Osteoblast (primary cell): ENCODE results near the gene SNRNP40. TPM values are rescaled to one million over a fixed set of nuclear protein-coding genes. Genes with fewer than 3 reads are reported as not detected.

ENCODE experiments used
- DNase-seq: peaks from one replicate; pipeline ENCODE4 v3.0.0; 2011; ENCODE audit warnings: low spot score, mixed read lengths; ENCODE audit not compliant: insufficient read length; ENCODE audit errors: missing footprints
- H2AFZ ChIP-seq: 2 replicates; pipeline ENCODE4 v1.6.0; 2011; ENCODE audit warnings: mild to moderate bottlenecking, low read length
- H3K27ac ChIP-seq: 2 replicates; pipeline ENCODE4 v1.5.1; 2011; ENCODE audit warnings: mild to moderate bottlenecking, low read depth, low read length, moderate library complexity
- H3K27me3 ChIP-seq: 2 replicates; pipeline ENCODE4 v1.6.0; 2012; ENCODE audit warnings: mild to moderate bottlenecking, control low read depth, inconsistent platforms, low read length, moderate library complexity; ENCODE audit not compliant: insufficient read depth
- H3K36me3 ChIP-seq: 2 replicates; pipeline ENCODE4 v1.5.1; 2011; ENCODE audit warnings: mild to moderate bottlenecking, low read length, control low read depth, moderate library complexity; ENCODE audit not compliant: insufficient read depth
- H3K4me1 ChIP-seq: 2 replicates; pipeline ENCODE4 v1.5.1; 2011; ENCODE audit warnings: mild to moderate bottlenecking, low read length, control low read depth, moderate library complexity; ENCODE audit not compliant: insufficient read depth
- H3K4me2 ChIP-seq: 2 replicates; pipeline ENCODE4 v1.6.0; 2011; ENCODE audit warnings: mild to moderate bottlenecking, low read length; ENCODE audit not compliant: insufficient read depth
- H3K4me3 ChIP-seq: fragments of 200-600 bp; sonication (generic); 3 replicates; pipeline ENCODE4 v1.5.1; 2012; ENCODE audit warnings: mild to moderate bottlenecking, low read length, inconsistent platforms; ENCODE audit not compliant: insufficient read depth
- H3K79me2 ChIP-seq: 2 replicates; pipeline ENCODE4 v1.6.0; 2012; ENCODE audit warnings: mild to moderate bottlenecking, low read length, control low read depth, inconsistent platforms; ENCODE audit not compliant: insufficient read depth
- H3K9me3 ChIP-seq: 2 replicates; pipeline ENCODE4 v1.5.1; 2011; ENCODE audit warnings: low read depth, low read length, control low read depth
- H4K20me1 ChIP-seq: 2 replicates; pipeline ENCODE4 v1.6.0; 2012; ENCODE audit warnings: mild to moderate bottlenecking, low read length, control low read depth; ENCODE audit not compliant: insufficient read depth
- CTCF ChIP-seq: IDR thresholded peaks from 2 replicates; pipeline ENCODE4 v1.5.1; 2011; ENCODE audit warnings: mild to moderate bottlenecking, low read depth, low read length, moderate library complexity; ENCODE audit errors: extremely low read depth
- total RNA-seq: library from RNA; depleted of rRNA; stranded (reverse); fragments of >200 nt; gene quantifications from 2 replicates; pipeline ENCODE4 v1.2.3, GENCODE V29; 2012

Gene SNRNP40
- total RNA-seq, 1 donor: 78.2 TPM

- no peak for TF ChIP-seq CTCF
- Histone ChIP-seq H4K20me1 (no peaks in the 10 kb centered on the region), H2AFZ (no peak overlapping the region), H3K4me2 (no peak overlapping the region), H3K79me2 (no peaks in the 10 kb centered on the region), H3K27ac (no peak overlapping the region), H3K9me3 (no peaks in the 10 kb centered on the region), H3K4me1 (peaks cover 5% of the 10 kb centered on the region), H3K27me3 (peaks cover 3% of the 10 kb centered on the region), H3K4me3 (no peak overlapping the region), H3K36me3 (no peaks in the 10 kb centered on the region)
- DNase-seq: no peak
Observed at GRCh38 chr1:31248276-31248675, 48.3 kb downstream of the SNRNP40 start.

- peaks cover 5% of the 10 kb centered on the region for H3K4me1 ChIP-seq
- no peak overlapping the region for H3K27ac ChIP-seq
- H3K27me3 ChIP-seq: peaks cover 21% of the 10 kb centered on the region
- no peaks in the 10 kb centered on the region for H3K9me3 ChIP-seq
- H3K4me2 ChIP-seq: no peak overlapping the region
- H2AFZ ChIP-seq: no peak overlapping the region
- no peaks in the 10 kb centered on the region for H4K20me1 ChIP-seq
- H3K4me3 ChIP-seq: no peak overlapping the region
- no peak for TF ChIP-seq CTCF
- H3K79me2 ChIP-seq: no peaks in the 10 kb centered on the region
- peak; percentile 90 for DNase-seq
- no peaks in the 10 kb centered on the region for H3K36me3 ChIP-seq
Observed at GRCh38 chr1:31244326-31244725, 52.3 kb downstream of the SNRNP40 start.

- TF ChIP-seq CTCF: no peak
- Histone ChIP-seq H3K9me3 (no peaks in the 10 kb centered on the region), H3K4me3 (no peak overlapping the region), H3K27ac (no peak overlapping the region), H3K4me1 (peaks cover 5% of the 10 kb centered on the region), H3K79me2 (no peaks in the 10 kb centered on the region), H3K27me3 (peaks cover 27% of the 10 kb centered on the region), H2AFZ (no peak overlapping the region), H3K4me2 (no peak overlapping the region), H4K20me1 (no peaks in the 10 kb centered on the region), H3K36me3 (no peaks in the 10 kb centered on the region)
- DNase-seq: peak; percentile 89
Observed at GRCh38 chr1:31243501-31244286, 52.9 kb downstream of the SNRNP40 start.

- Histone ChIP-seq H3K27me3 (peaks cover 51% of the 10 kb centered on the region), H3K27ac (no peak overlapping the region), H3K36me3 (no peaks in the 10 kb centered on the region), H4K20me1 (no peaks in the 10 kb centered on the region), H2AFZ (no peak overlapping the region), H3K9me3 (no peaks in the 10 kb centered on the region), H3K4me2 (no peak overlapping the region), H3K4me1 (peaks cover 5% of the 10 kb centered on the region), H3K79me2 (no peaks in the 10 kb centered on the region), H3K4me3 (no peak overlapping the region)
- TF ChIP-seq CTCF: no peak
- no peak for DNase-seq
Observed at GRCh38 chr1:31241321-31241720, 55.3 kb downstream of the SNRNP40 start.
